Stimulated activated naive CD8-positive, alpha-beta T cell treated with anti-CD3 and anti-CD28 coated beads, Interleukin-15, Interleukin-2, amounts not matched to agents 100 U/mL and 50 U/mL, for 24 hours (primary cell): ENCODE measurements around the gene RPTOR.

Experiments
- ATAC-seq: fragments of 150-1000 bp; cut with Tn5 transposase; one replicate; pipeline ENCODE4 v1.10.0; 2021
- DNase-seq: peaks from one replicate; pipeline ENCODE4 v3.0.0; 2021

Gene RPTOR

GRCh38 chr17:80878876-80879722 is 334.5 kb downstream of the RPTOR start:
- DNase-seq = no peak

GRCh38 chr17:80879723-80880647 is 335.3 kb downstream of the RPTOR start:
- DNase-seq = no peak
- no peak for ATAC-seq

More at GRCh38 chr17:80878876-80879722, 334.5 kb downstream of the RPTOR start:
- no peak for ATAC-seq

- no peak for DNase-seq
- ATAC-seq = no peak
Observed at GRCh38 chr17:80880648-80880985, 336.0 kb downstream of the RPTOR start.

- no peak for ATAC-seq
- no peak for DNase-seq
Observed at GRCh38 chr17:80881306-80881705, 336.7 kb downstream of the RPTOR start.

GRCh38 chr17:80882323-80882722 is 337.7 kb downstream of the RPTOR start:
- ATAC-seq (no peak), DNase-seq (no peak)

GRCh38 chr17:80882926-80883685 is 338.5 kb downstream of the RPTOR start:
- ATAC-seq = no peak

GRCh38 chr17:80883831-80884735 is 339.4 kb downstream of the RPTOR start:
- DNase-seq (no peak), ATAC-seq (no peak)

More at GRCh38 chr17:80882926-80883685, 338.5 kb downstream of the RPTOR start:
- no peak for DNase-seq

- no peak for DNase-seq
- no peak for ATAC-seq
Observed at GRCh38 chr17:80884811-80885210, 340.2 kb downstream of the RPTOR start.

- DNase-seq (no peak), ATAC-seq (no peak)
Observed at GRCh38 chr17:80885947-80886582, 341.4 kb downstream of the RPTOR start.

- ATAC-seq (no peak), DNase-seq (no peak)
Observed at GRCh38 chr17:80886641-80887573, 342.3 kb downstream of the RPTOR start.

- DNase-seq = no peak
- no peak for ATAC-seq
Observed at GRCh38 chr17:80887639-80888175, 343.1 kb downstream of the RPTOR start.

- no peak for ATAC-seq
- DNase-seq = no peak
Observed at GRCh38 chr17:80888276-80889160, 343.9 kb downstream of the RPTOR start.

GRCh38 chr17:80889231-80890195 is 344.9 kb downstream of the RPTOR start:
- DNase-seq = peak; percentile 28
- ATAC-seq = no peak

GRCh38 chr17:80890196-80890920 is 345.7 kb downstream of the RPTOR start:
- DNase-seq (peak; percentile 32), ATAC-seq (no peak)

GRCh38 chr17:80890921-80891396 is 346.3 kb downstream of the RPTOR start:
- DNase-seq (no peak), ATAC-seq (no peak)

- ATAC-seq = peak; percentile 72
- DNase-seq = peak; percentile 73
Observed at GRCh38 chr17:80891397-80892018, 346.9 kb downstream of the RPTOR start.
